ENCODE measurements around the gene DLL4.

DLL4 gene

GRCh38 chr15:40928821-40929659 lies at the start of gene DLL4:
Gene DLL4, plus strand, starts transcription at chr15:40929340. Its CDS starts 329 bp downstream, at chr15:40929669.
- DNase-seq (ENCODE audit: low spot score) = no peak

- DNase-seq (ENCODE audit: low spot score) = no peak
Observed at GRCh38 chr15:40879609-40880008, 49.5 kb upstream of the DLL4 start.

- DNase-seq (ENCODE audit: low spot score) = no peak
Observed at GRCh38 chr15:40881351-40881750, 47.8 kb upstream of the DLL4 start.

- DNase-seq (ENCODE audit: low spot score) = no peak
Observed at GRCh38 chr15:40886586-40886985, 42.6 kb upstream of the DLL4 start.

DNA sequence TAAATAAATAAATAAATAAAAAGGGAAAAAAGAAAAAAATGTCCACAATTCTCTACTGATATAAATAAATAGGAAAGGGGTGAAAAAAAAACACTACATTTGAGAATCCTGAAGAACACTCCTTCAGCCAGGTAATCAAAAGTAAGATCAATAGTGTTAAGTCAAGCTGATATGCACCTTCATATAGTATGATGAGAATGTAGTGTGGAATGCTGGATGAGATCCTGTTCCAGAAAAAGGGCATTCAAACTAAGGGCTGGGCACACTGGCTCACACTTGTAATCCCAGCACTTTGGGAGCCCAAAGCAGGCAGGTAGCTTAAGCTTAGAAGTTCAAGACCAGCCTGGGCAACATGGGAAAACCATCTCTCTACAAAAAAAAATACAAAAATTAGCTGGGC lies 40.0 kb upstream of the DLL4 start:
- no peak for DNase-seq (ENCODE audit: low spot score)

DNA sequence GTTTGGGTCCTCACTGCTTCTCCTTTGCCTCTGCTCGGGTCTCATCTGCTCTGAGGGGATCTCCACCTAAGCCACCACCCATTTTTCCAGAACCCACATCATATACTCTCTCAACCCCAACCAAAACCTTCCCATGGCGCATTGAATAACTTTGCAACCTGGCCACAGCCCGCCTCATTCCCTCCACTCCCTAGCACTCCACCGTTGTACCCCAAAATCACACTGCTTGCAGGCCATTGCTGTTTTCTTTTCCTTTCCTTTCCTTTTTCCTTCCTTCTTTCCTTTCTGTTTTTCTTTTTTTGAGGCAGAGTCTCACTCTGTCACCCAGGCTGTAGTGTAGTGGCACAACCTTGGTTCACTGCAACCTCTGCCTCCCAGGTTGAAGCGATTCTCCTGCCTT lies 38.0 kb upstream of the DLL4 start:
- no peak for DNase-seq (ENCODE audit: low spot score)

DNA sequence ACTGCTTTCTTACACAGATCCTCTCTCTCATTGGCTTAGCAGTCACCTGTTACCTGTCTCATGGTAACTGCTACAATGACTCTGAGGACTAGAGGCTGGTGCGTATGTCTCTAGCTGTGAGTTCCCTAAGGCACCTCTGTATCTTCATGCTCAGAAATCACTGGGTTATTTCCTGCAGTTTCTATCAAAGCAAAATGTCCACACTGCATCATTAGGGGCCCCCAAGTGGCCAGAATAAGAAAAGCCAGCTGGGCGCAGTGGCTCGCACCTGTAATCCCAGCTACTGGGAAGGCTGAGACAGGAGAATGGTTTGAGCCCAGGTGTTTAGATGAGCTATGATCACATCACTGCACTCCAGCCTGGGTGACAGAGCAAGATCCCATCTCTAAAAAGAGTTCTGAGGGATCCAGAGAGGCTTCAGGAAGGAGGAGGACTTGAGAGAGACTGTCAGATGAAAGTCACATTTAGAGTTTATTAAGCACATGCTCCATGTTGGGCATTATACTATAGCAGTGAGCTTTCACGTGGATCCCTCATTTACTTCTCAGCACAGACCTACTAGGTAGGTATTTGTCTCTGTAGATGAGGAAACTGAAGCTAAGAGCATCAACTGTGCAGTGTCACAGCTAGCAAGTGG lies 37.2 kb upstream of the DLL4 start:
- peak; percentile 61 for DNase-seq (ENCODE audit: low spot score)

- no peak for DNase-seq (ENCODE audit: low spot score)
Observed at GRCh38 chr15:40892447-40893012, 36.6 kb upstream of the DLL4 start.

DNA sequence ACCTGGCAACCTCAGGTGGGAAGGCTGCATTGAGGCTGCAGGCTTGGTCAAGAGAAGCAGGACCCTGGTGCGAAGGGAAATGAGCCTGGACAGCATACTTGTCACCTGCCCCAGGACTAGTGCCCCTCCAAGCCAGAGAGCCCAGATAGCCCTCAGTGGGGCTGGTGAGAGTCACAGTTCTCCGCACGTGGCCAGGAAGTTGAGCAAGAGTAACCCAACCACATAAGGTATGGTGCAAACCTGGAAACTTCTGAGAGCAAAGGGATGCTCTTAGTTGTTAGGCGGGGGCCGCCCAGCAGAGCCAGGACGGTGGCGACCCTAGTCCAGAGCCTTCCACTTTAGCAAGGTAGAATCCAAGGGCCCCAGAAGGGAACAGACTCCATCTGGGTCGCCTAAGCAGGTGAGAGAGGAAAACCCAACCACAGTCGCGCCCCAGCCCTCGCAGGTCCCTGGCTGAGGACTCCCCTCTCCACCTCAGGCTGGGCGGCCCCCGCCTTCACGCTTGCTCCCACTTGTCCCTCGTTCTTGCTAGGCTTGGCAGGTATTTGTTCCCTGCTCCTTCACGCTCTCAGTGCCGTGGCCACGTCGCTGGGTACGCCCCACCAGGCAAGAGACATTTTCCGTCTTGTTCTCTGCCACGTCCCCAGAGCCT lies 36.0 kb upstream of the DLL4 start:
- no peak for DNase-seq (ENCODE audit: low spot score)

- DNase-seq (ENCODE audit: low spot score) = peak; percentile 96
Observed at GRCh38 chr15:40893733-40894680, 35.1 kb upstream of the DLL4 start, which contains the start of gene VPS18. Gene VPS18, plus strand, starts transcription at chr15:40894450. Its CDS starts 319 bp downstream, at chr15:40894769.

- no peak for DNase-seq (ENCODE audit: low spot score)
Observed at GRCh38 chr15:40894681-40895448, 34.3 kb upstream of the DLL4 start.

- no peak for DNase-seq (ENCODE audit: low spot score)
Observed at GRCh38 chr15:40899536-40900207, 29.5 kb upstream of the DLL4 start.

GRCh38 chr15:40900256-40901052 lies 28.7 kb upstream of the DLL4 start:
- DNase-seq (ENCODE audit: low spot score) = no peak

- DNase-seq (ENCODE audit: low spot score) = no peak
Observed at GRCh38 chr15:40901053-40901443, 28.1 kb upstream of the DLL4 start.

GRCh38 chr15:40902605-40903561 lies 26.3 kb upstream of the DLL4 start:
- DNase-seq (ENCODE audit: low spot score) = peak; percentile 80

GRCh38 chr15:40904552-40905201 lies 24.5 kb upstream of the DLL4 start:
- no peak for DNase-seq (ENCODE audit: low spot score)
